Mammary epithelial cell (primary cell): Measurements from ENCODE around the gene SPATA31D3.

Experiments used
- EZH2 ChIP-seq: IDR thresholded peaks from 2 replicates; pipeline ENCODE4 v1.6.1; 2012; ENCODE audit warnings: low read length, inconsistent platforms, borderline replicate concordance
- TF ChIP-seq, protein P1 (sequence below), 2 donors: IDR thresholded peaks in 1 of 2; conservative IDR thresholded peaks in 1 of 2; 2 replicates each; pipeline ENCODE4 v1.5.1; 2011 to 2012; ENCODE audit warnings: inconsistent platforms in 2 of 2, low read length in 2 of 2, mild to moderate bottlenecking in 2 of 2, control low read depth in 1 of 2, low read depth in 1 of 2; ENCODE audit not compliant: insufficient read depth in 1 of 2; ENCODE audit errors: extremely low read depth in 1 of 2

DNA sequence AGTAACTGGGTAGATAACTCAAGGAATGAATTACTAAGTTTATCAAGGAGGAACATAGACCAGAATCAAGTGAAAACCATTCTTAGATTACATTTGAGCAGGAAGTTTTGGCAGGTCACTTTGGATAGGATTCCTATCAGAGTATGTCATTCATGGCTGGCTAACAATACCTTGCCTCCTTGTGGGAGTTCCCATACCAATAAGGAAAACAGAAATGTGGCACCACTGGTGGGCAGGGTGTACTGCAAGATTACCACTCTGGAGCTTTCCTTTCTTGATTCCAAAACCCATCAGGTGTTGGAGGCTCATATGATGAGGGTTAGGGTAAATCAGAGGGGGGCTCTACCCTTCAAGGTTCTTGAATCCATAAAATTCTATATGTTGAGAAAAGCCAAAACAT, 26.7 kb downstream of the SPATA31D3 start:
- TF ChIP-seq EZH2, result no peak
- TF ChIP-seq, protein P1, sequence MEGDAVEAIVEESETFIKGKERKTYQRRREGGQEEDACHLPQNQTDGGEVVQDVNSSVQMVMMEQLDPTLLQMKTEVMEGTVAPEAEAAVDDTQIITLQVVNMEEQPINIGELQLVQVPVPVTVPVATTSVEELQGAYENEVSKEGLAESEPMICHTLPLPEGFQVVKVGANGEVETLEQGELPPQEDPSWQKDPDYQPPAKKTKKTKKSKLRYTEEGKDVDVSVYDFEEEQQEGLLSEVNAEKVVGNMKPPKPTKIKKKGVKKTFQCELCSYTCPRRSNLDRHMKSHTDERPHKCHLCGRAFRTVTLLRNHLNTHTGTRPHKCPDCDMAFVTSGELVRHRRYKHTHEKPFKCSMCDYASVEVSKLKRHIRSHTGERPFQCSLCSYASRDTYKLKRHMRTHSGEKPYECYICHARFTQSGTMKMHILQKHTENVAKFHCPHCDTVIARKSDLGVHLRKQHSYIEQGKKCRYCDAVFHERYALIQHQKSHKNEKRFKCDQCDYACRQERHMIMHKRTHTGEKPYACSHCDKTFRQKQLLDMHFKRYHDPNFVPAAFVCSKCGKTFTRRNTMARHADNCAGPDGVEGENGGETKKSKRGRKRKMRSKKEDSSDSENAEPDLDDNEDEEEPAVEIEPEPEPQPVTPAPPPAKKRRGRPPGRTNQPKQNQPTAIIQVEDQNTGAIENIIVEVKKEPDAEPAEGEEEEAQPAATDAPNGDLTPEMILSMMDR (conservative IDR thresholded peaks at IDR 0.05 in 1 of 2, IDR thresholded peaks at IDR 0.05 in 1 of 2; ENCODE audit: extremely low read depth in 1 of 2, insufficient read depth in 1 of 2, low read depth in 1 of 2, low read length in 2 of 2), result no peak
